SU-DHL-6 (cell line): ENCODE results near the gene SMOC1.

Experiments used
- H2AFZ ChIP-seq: fragments of 200-600 bp; sonication (generic); 2 replicates; pipeline ENCODE4 v1.6.1; 2014; ENCODE audit warnings: low read depth, mild to moderate bottlenecking, moderate library complexity, mixed read lengths, antibody characterized with exemption, low read length; ENCODE audit not compliant: severe bottlenecking
- H3F3A ChIP-seq: fragments of 200-600 bp; shearing (Covaris generic); 2 replicates; pipeline ENCODE4 v1.6.0; 2016; ENCODE audit warnings: antibody characterized with exemption, mild to moderate bottlenecking; ENCODE audit not compliant: insufficient read depth
- H3K27ac ChIP-seq: fragments of 200-600 bp; sonication (generic); 2 replicates; pipeline ENCODE4 v1.5.1; 2016; ENCODE audit warnings: low read depth, mild to moderate bottlenecking, low read length, moderate library complexity, mixed read lengths
- H3K27me3 ChIP-seq: fragments of 200-600 bp; sonication (generic), shearing (Covaris generic); 2 replicates; pipeline ENCODE4 v1.6.0; 2014; ENCODE audit warnings: mild to moderate bottlenecking, low read length
- H3K36me3 ChIP-seq: fragments of 200-600 bp; sonication (generic); 2 replicates; pipeline ENCODE4 v1.6.1; 2014; ENCODE audit warnings: mild to moderate bottlenecking, low read length, mixed read lengths
- H3K4me2 ChIP-seq: fragments of 300-600, 200-600 bp; shearing (Covaris generic), sonication (generic); 2 replicates; pipeline ENCODE4 v1.6.0; 2014; ENCODE audit warnings: low read length, low read depth, mild to moderate bottlenecking; ENCODE audit not compliant: poor library complexity, severe bottlenecking
- H3K4me3 ChIP-seq: fragments of 200-600 bp; sonication (generic); 2 replicates; pipeline ENCODE4 v1.5.1; 2014; ENCODE audit warnings: antibody characterized with exemption, low read length, mild to moderate bottlenecking, mixed read lengths; ENCODE audit not compliant: insufficient read depth, poor library complexity, severe bottlenecking
- H3K79me2 ChIP-seq: fragments of 200-600 bp; sonication (generic); 2 replicates; pipeline ENCODE4 v1.6.1; 2014; ENCODE audit warnings: mild to moderate bottlenecking, low read length, moderate library complexity; ENCODE audit not compliant: insufficient read depth
- H3K9ac ChIP-seq: fragments of 200-600 bp; sonication (generic); 2 replicates; pipeline ENCODE4 v1.7.0; 2014; ENCODE audit warnings: mild to moderate bottlenecking, low read length
- H3K9me2 ChIP-seq: fragments of 200-600 bp; sonication (generic); replicated peaks from 2 replicates; pipeline ENCODE4 v1.6.1; 2014; ENCODE audit warnings: low read length; ENCODE audit not compliant: insufficient read depth
- H3K9me3 ChIP-seq: fragments of 200-600 bp; sonication (generic); 2 replicates; pipeline ENCODE4 v1.6.1; 2014; ENCODE audit warnings: low read length, mixed read lengths; ENCODE audit not compliant: insufficient read depth
- H4K20me1 ChIP-seq: fragments of 200-600 bp; sonication (generic); 2 replicates; pipeline ENCODE4 v1.6.1; 2014; ENCODE audit warnings: low read depth, mild to moderate bottlenecking, antibody characterized with exemption, low read length, moderate library complexity, mixed read lengths
- CTCF ChIP-seq: fragments of 200-600 bp; sonication (generic); IDR thresholded peaks from one replicate; pipeline ENCODE4 v1.5.1; 2017; ENCODE audit warnings: antibody characterized with exemption, mild to moderate bottlenecking, low read length, moderate library complexity; ENCODE audit not compliant: insufficient read depth, poor library complexity, severe bottlenecking
- EZH2phosphoT487 ChIP-seq: fragments of 200-600 bp; sonication (generic), shearing (Covaris generic); conservative IDR thresholded peaks from 2 replicates; pipeline ENCODE4 v1.6.1; 2018; ENCODE audit warnings: mild to moderate bottlenecking, antibody characterized with exemption, low read length, moderate library complexity, mixed read lengths

SMOC1 gene

DNA sequence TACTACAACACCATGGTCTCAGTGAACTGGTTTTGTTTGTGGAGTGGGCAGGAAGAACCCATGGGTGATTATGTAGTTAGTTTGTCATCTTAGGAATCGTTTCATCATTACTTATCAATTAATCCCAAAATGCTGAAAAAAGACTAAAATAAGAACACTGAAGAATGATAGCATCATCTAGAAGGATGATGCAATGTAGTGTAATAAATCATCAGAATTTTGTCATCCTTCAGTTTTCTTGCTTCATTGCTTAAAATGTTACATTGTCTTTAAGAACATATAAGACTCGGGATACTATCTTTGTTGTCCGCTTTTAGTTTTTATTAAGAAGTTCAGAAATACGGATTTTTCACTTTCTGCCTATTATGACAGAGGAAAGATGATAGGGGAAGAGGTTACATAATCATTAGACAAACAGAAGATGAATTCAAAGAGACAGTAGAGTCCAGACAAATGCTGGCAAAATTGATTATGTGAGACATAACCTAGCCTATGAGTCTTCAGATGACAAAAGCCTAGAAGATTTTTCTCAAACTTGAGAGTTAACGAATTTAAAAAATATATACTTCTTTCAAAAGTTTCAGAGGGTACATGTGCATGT, 10.8 kb upstream of the SMOC1 start:
- H3K36me3 ChIP-seq = no peaks in the 10 kb centered on the region

DNA sequence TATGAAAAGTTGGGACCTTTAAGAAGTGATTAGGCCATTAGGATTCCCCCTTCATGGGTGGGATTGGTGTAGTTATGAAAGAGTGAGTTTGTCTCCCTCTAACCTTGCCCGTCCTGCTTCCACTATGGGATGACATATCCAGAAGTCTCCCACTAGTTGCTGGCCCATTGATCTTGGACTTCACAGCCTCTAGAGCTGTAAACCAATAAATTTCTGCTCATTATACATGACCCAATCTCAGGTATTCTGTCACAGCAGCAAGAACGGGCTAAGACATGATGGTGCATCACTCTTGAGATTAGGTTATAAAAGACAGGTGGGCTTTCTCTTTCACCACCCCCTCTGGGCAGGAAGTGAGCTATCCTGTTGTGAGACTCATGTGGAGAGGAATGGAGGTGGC, 8.6 kb upstream of the SMOC1 start:
- H2AFZ ChIP-seq = no peak overlapping the region
- TF ChIP-seq EZH2phosphoT487 = no peak
- TF ChIP-seq CTCF = no peak
- H3K79me2 ChIP-seq = no peaks in the 10 kb centered on the region
- H3K4me3 ChIP-seq = no peak overlapping the region
- no peak overlapping the region for H3K9ac ChIP-seq
- no peaks in the 10 kb centered on the region for H3K27me3 ChIP-seq
- H3K4me2 ChIP-seq = no peak overlapping the region
- H3K9me2 ChIP-seq = no peaks in the 10 kb centered on the region
- H3K36me3 ChIP-seq = no peaks in the 10 kb centered on the region
- no peaks in the 10 kb centered on the region for H4K20me1 ChIP-seq
- H3F3A ChIP-seq = no peaks in the 10 kb centered on the region
- H3K9me3 ChIP-seq = no peaks in the 10 kb centered on the region
- no peak overlapping the region for H3K27ac ChIP-seq

More for the DNA sequence above, 10.8 kb upstream of the SMOC1 start:
- Histone ChIP-seq H3K4me2 (no peak overlapping the region), H2AFZ (no peak overlapping the region), H3K27ac (no peak overlapping the region), H3F3A (no peaks in the 10 kb centered on the region), H3K27me3 (no peaks in the 10 kb centered on the region), H3K79me2 (no peaks in the 10 kb centered on the region), H3K9me3 (no peaks in the 10 kb centered on the region), H3K9ac (no peak overlapping the region), H3K9me2 (no peaks in the 10 kb centered on the region), H3K4me3 (no peak overlapping the region), H4K20me1 (no peaks in the 10 kb centered on the region)
- TF ChIP-seq CTCF = no peak
- TF ChIP-seq EZH2phosphoT487 = no peak

DNA sequence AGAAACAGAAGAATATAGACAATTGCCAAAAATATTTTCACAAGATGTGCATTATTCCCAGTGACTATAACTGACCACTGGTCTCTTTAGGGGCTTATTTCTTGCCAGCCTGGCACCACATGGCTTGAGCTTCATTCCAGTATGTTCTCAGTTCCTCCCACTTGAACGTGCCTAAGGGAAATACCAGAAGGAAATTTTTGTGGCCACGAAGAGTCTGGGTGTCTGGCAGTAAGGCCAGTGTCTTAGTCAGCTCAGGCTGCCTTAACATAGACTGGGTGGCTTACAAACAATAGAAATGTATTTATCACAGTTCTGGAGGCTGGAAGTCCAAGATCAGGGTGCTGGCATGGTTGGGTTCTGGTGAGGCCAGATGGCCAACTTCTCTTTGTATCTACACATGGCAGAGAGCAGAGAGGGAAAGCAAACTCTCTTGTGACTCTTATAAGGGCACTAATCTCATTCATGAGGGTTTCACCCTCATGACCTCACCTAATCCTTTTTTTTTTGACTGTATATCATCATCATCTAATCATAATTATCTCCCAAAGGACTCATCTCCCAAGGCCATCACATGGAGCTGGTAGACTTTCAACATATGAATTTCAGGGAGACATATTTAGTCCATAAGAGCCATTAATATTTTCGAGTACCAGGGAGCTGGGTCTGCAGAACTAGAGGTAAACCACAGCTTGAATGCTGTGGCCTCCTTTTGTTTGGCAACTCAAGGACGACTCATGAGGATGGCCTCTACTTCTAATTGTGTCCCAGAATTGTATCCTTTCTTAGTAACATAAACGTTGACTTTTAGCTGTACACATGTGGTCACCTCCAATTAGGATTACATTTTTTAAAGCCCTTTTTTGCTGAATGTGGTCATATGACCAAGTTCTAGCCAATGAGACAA, 5.1 kb upstream of the SMOC1 start:
- Histone ChIP-seq H3K4me3 (no peak overlapping the region), H2AFZ (no peak overlapping the region), H3K9me3 (no peaks in the 10 kb centered on the region), H4K20me1 (no peaks in the 10 kb centered on the region), H3K4me2 (no peak overlapping the region), H3F3A (no peaks in the 10 kb centered on the region), H3K36me3 (no peaks in the 10 kb centered on the region), H3K27me3 (0 out of 2 replicates have a peak, but pooled peaks cover 4% of the 10 kb centered on the region), H3K9ac (no peak overlapping the region), H3K79me2 (no peaks in the 10 kb centered on the region), H3K27ac (no peak overlapping the region), H3K9me2 (no peaks in the 10 kb centered on the region)
- no peak for TF ChIP-seq CTCF
- TF ChIP-seq EZH2phosphoT487 = no peak
